ENCODE measurements around the gene LPP. TPM values are rescaled to one million over a fixed set of nuclear protein-coding genes. Genes with fewer than 3 reads are reported as not detected.

The LPP gene
- total and polyA plus RNA-seq, 4 donors, result 11.1 to 219 (median 66.5) TPM

- no peak overlapping the region for H3K27ac ChIP-seq (ENCODE audit: low read depth in 1 of 2, low read length in 1 of 2)
- H3K9ac ChIP-seq (ENCODE audit: insufficient read depth in 1 of 2, low read length in 2 of 2), result peak overlapping the region in 1 of 2 donors; percentile 1
- H3K4me3 ChIP-seq, result no peak overlapping the region
- peaks cover 0 to 16% (median 2%) of the 10 kb centered on the region in 5 donors for H3K4me1 ChIP-seq (ENCODE audit: control insufficient read depth in 5 of 5, insufficient read depth in 5 of 5, low read length in 5 of 5)
- no peaks in the 10 kb centered on the region for H3K27me3 ChIP-seq (ENCODE audit: control insufficient read depth in 3 of 3, insufficient read depth in 3 of 3, low read length in 2 of 3)
- no peak for ATAC-seq (ENCODE audit: insufficient read depth, low FRiP score)
- whole genome bisulfite sequencing, 2 donors, result 90 to 94% methylated on average over 9 of the region's 9 CpGs
- DNase-seq, result peak in 1 of 3 donors; percentile 8
- H3K9me3 ChIP-seq (ENCODE audit: control insufficient read depth in 4 of 4, insufficient read depth in 3 of 4, low read length in 3 of 4), result no peaks in the 10 kb centered on the region
- H3K36me3 ChIP-seq (ENCODE audit: control insufficient read depth in 4 of 4, insufficient read depth in 4 of 4, low read length in 4 of 4), result no peaks in the 10 kb centered on the region
- no peak for TF ChIP-seq CTCF (IDR thresholded peaks at IDR 0.05; ENCODE audit: control extremely low read depth, extremely low read depth)
Observed at GRCh38 chr3:188926741-188927511, 773.0 kb downstream of the LPP start.

GRCh38 chr3:188927971-188928370 lies 774.0 kb downstream of the LPP start:
- Histone ChIP-seq H3K4me1 (ENCODE audit: control insufficient read depth in 5 of 5, insufficient read depth in 5 of 5, low read length in 5 of 5) (peaks cover 0 to 17% (median 2%) of the 10 kb centered on the region in 5 donors), H3K27me3 (ENCODE audit: control insufficient read depth in 3 of 3, insufficient read depth in 3 of 3, low read length in 2 of 3) (no peaks in the 10 kb centered on the region), H3K4me3 (no peak overlapping the region), H3K9me3 (ENCODE audit: control insufficient read depth in 4 of 4, insufficient read depth in 3 of 4, low read length in 3 of 4) (no peaks in the 10 kb centered on the region), H3K9ac (ENCODE audit: insufficient read depth in 1 of 2, low read length in 2 of 2) (no peak overlapping the region), H3K27ac (ENCODE audit: low read depth in 1 of 2, low read length in 1 of 2) (no peak overlapping the region), H3K36me3 (ENCODE audit: control insufficient read depth in 4 of 4, insufficient read depth in 4 of 4, low read length in 4 of 4) (no peaks in the 10 kb centered on the region)
- no peak for DNase-seq
- no peak for ATAC-seq (ENCODE audit: insufficient read depth, low FRiP score)
- TF ChIP-seq CTCF (IDR thresholded peaks at IDR 0.05; ENCODE audit: control extremely low read depth, extremely low read depth), result no peak

DNA sequence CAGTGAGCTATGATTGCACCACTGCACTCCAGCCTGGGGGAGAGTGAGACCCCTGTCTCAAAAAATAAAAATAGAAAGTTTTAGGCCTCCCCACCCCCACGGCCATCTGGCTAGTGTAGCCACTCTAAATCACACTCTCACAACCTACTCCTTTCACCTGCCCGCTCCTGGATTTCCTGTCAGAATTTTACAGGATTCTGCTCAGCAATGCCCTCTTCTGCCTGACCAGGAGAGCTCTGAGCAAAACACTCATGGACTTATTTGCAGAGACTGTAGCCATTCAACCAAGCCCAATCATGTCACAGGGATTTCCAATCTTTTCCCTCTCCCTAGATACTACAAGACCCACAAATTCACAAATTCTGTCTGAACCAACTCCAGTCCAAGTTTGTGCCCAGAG lies 775.2 kb downstream of the LPP start:
- Histone ChIP-seq H3K27me3 (ENCODE audit: control insufficient read depth in 3 of 3, insufficient read depth in 3 of 3, low read length in 2 of 3) (no peaks in the 10 kb centered on the region), H3K36me3 (ENCODE audit: control insufficient read depth in 4 of 4, insufficient read depth in 4 of 4, low read length in 4 of 4) (no peaks in the 10 kb centered on the region), H3K27ac (ENCODE audit: low read depth in 1 of 2, low read length in 1 of 2) (no peak overlapping the region), H3K4me3 (no peak overlapping the region), H3K9me3 (ENCODE audit: control insufficient read depth in 4 of 4, insufficient read depth in 3 of 4, low read length in 3 of 4) (no peaks in the 10 kb centered on the region), H3K9ac (ENCODE audit: insufficient read depth in 1 of 2, low read length in 2 of 2) (no peak overlapping the region), H3K4me1 (ENCODE audit: control insufficient read depth in 5 of 5, insufficient read depth in 5 of 5, low read length in 5 of 5) (peaks cover 0 to 17% (median 2%) of the 10 kb centered on the region in 5 donors)
- 68 to 80% methylated on average over 2 of the region's 2 CpGs for WGBS, 2 donors
- DNase-seq (peak in 1 of 3 donors; percentile 48), ATAC-seq (ENCODE audit: insufficient read depth, low FRiP score) (peak; percentile 50)
- TF ChIP-seq CTCF (IDR thresholded peaks at IDR 0.05; ENCODE audit: control extremely low read depth, extremely low read depth), result no peak
